OCI-LY7 (cell line): ENCODE measurements around the gene ITGB1. TPM values are rescaled to one million over a fixed set of nuclear protein-coding genes. Genes with fewer than 3 reads are reported as not detected.

Source experiments
- BruUV-seq: library from RNA; stranded (reverse); fragments of 400-500 nt; replicated peaks from 2 replicates; lab custom pipeline; 2021; lab: Mats Ljungman, UMichigan
- CTCF ChIA-PET: fragments of 300-600 bp; sonication (Branson Sonifier 250); formaldehyde crosslinking; loops from one replicate; lab custom pipeline; 2022; ENCODE audit warnings: antibody characterized with exemption; ENCODE audit not compliant: unreplicated experiment; lab: Charles Lee
- POLR2A ChIA-PET: fragments of 300-600 bp; sonication (Branson Sonifier 250); formaldehyde crosslinking; loops from one replicate; lab custom pipeline; 2022; ENCODE audit warnings: antibody characterized with exemption; lab: Charles Lee
- DNase-seq: peaks from one replicate; pipeline ENCODE4 v3.0.0-alpha.2; 2015; ENCODE audit warnings: low spot score
- H2AFZ ChIP-seq: fragments of 200-600 bp; sonication (generic), shearing (Covaris generic); 2 replicates; pipeline ENCODE4 v1.6.1; 2014; ENCODE audit warnings: mild to moderate bottlenecking, antibody characterized with exemption, low read length, moderate library complexity
- H3K27ac ChIP-seq: fragments of 200-600 bp; sonication (generic); 2 replicates; pipeline ENCODE4 v1.5.1; 2014; ENCODE audit warnings: mixed run types, low read depth, mild to moderate bottlenecking, moderate library complexity, low read length, inconsistent platforms; ENCODE audit not compliant: poor library complexity, severe bottlenecking
- H3K36me3 ChIP-seq: fragments of 200-600 bp; sonication (generic); 2 replicates; pipeline ENCODE4 v1.6.1; 2014; ENCODE audit warnings: mild to moderate bottlenecking, antibody characterized with exemption, low read length, moderate library complexity, mixed read lengths; ENCODE audit not compliant: insufficient read depth
- H3K4me1 ChIP-seq: fragments of 200-600 bp; sonication (generic); 2 replicates; pipeline ENCODE4 v1.5.1; 2014; ENCODE audit warnings: mild to moderate bottlenecking, low read length; ENCODE audit not compliant: insufficient read depth, poor library complexity, severe bottlenecking
- H3K4me2 ChIP-seq: fragments of 200-600 bp; sonication (generic); 2 replicates; pipeline ENCODE4 v1.6.1; 2014; ENCODE audit warnings: mild to moderate bottlenecking, low read length
- H3K4me3 ChIP-seq: fragments of 200-600 bp; sonication (generic); 2 replicates; pipeline ENCODE4 v1.5.1; 2014; ENCODE audit warnings: mild to moderate bottlenecking, low read depth, low read length; ENCODE audit not compliant: poor library complexity, severe bottlenecking
- H3K79me2 ChIP-seq: fragments of 200-600 bp; sonication (generic); 2 replicates; pipeline ENCODE4 v1.6.1; 2016; ENCODE audit warnings: low read depth, mild to moderate bottlenecking, low read length, moderate library complexity, mixed read lengths; ENCODE audit not compliant: insufficient read depth
- H3K9me2 ChIP-seq: fragments of 200-600 bp; sonication (generic); 2 replicates; pipeline ENCODE4 v1.6.1; 2016; ENCODE audit warnings: mild to moderate bottlenecking, low read length, mixed read lengths; ENCODE audit not compliant: insufficient read depth
- H3K9me3 ChIP-seq: fragments of 200-600 bp; sonication (generic); 2 replicates; pipeline ENCODE4 v1.6.1; 2014; ENCODE audit warnings: mild to moderate bottlenecking, mixed run types, low read length, mixed read lengths
- H4K20me1 ChIP-seq: fragments of 200-600 bp; sonication (generic); 2 replicates; pipeline ENCODE4 v1.6.1; 2014; ENCODE audit warnings: mild to moderate bottlenecking, antibody characterized with exemption, low read length, moderate library complexity, mixed read lengths; ENCODE audit not compliant: insufficient read depth
- EZH2phosphoT487 ChIP-seq: fragments of 200-600 bp; sonication (generic); IDR thresholded peaks from 2 replicates; pipeline ENCODE4 v1.6.1; 2018; ENCODE audit warnings: low read depth, borderline replicate concordance, mild to moderate bottlenecking, mixed run types, antibody characterized with exemption, low read length, moderate library complexity, mixed read lengths
- intact Hi-C: fragments of 100-400 bp; cut with micrococcal nuclease; formaldehyde crosslinking; loops from one replicate; pipeline ENCODE4 v1.10.0; 2022; ENCODE audit not compliant: unreplicated experiment
- total RNA-seq, 2 experiments: library from RNA; depleted of rRNA in 1 of 2; stranded (reverse); fragments of >200 nt in 1 of 2; shearing (Covaris generic) in 1 of 2; gene quantifications; 2 replicates each; pipeline ENCODE4 v1.2.3, GENCODE V29; 2014 to 2022
- TF ChIP-seq, protein P1 (sequence below): fragments of 200-600 bp; sonication (generic); conservative IDR thresholded peaks from 2 replicates; pipeline ENCODE4 v1.5.1; 2014; ENCODE audit warnings: mild to moderate bottlenecking, antibody characterized with exemption, low read length, moderate library complexity, mixed read lengths

Gene ITGB1
- total RNA-seq, 2 experiments from 2014 or later: 165 to 167 TPM

GRCh38 chr10:32909456-32909855 is 48.6 kb downstream of the ITGB1 start:
- ChIA-PET POLR2A (interaction anchor here (0.7 to 1.1 kb wide), 3 partner anchors 10 to 38 kb away, joined by 3 read pairs; no protein-coding TSS in a partner anchor), CTCF (no interaction called here)
- no peaks in the 10 kb centered on the region for H4K20me1 ChIP-seq
- no peaks in the 10 kb centered on the region for H3K9me3 ChIP-seq
- TF ChIP-seq EZH2phosphoT487: no peak
- TF ChIP-seq, protein P1, sequence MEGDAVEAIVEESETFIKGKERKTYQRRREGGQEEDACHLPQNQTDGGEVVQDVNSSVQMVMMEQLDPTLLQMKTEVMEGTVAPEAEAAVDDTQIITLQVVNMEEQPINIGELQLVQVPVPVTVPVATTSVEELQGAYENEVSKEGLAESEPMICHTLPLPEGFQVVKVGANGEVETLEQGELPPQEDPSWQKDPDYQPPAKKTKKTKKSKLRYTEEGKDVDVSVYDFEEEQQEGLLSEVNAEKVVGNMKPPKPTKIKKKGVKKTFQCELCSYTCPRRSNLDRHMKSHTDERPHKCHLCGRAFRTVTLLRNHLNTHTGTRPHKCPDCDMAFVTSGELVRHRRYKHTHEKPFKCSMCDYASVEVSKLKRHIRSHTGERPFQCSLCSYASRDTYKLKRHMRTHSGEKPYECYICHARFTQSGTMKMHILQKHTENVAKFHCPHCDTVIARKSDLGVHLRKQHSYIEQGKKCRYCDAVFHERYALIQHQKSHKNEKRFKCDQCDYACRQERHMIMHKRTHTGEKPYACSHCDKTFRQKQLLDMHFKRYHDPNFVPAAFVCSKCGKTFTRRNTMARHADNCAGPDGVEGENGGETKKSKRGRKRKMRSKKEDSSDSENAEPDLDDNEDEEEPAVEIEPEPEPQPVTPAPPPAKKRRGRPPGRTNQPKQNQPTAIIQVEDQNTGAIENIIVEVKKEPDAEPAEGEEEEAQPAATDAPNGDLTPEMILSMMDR: no peak
- H2AFZ ChIP-seq: no peak overlapping the region
- no TSS peak for BruUV-seq
- intact Hi-C loops: no loop called here
- H3K9me2 ChIP-seq: no peaks in the 10 kb centered on the region
- H3K4me2 ChIP-seq: no peak overlapping the region
- no peaks in the 10 kb centered on the region for H3K79me2 ChIP-seq
- DNase-seq: no peak
- H3K27ac ChIP-seq: no peak overlapping the region
- H3K36me3 ChIP-seq: peaks cover 87% of the 10 kb centered on the region
- H3K4me3 ChIP-seq: no peak overlapping the region
- no peaks in the 10 kb centered on the region for H3K4me1 ChIP-seq

- Histone ChIP-seq H3K9me2 (no peaks in the 10 kb centered on the region), H3K4me2 (no peak overlapping the region), H3K36me3 (peaks cover 95% of the 10 kb centered on the region), H3K4me1 (no peaks in the 10 kb centered on the region), H3K79me2 (no peaks in the 10 kb centered on the region), H3K9me3 (no peaks in the 10 kb centered on the region), H2AFZ (no peak overlapping the region), H3K4me3 (no peak overlapping the region), H4K20me1 (no peaks in the 10 kb centered on the region), H3K27ac (no peak overlapping the region)
- ChIA-PET POLR2A (no interaction called here), CTCF (no interaction called here)
- no TSS peak for BruUV-seq
- TF ChIP-seq EZH2phosphoT487: no peak
- TF ChIP-seq, protein P1: no peak
- no peak for DNase-seq
- intact Hi-C loops: no loop called here
Measured at GRCh38 chr10:32906595-32906994, 51.4 kb downstream of the ITGB1 start.

GRCh38 chr10:32905466-32905865 is 52.6 kb downstream of the ITGB1 start:
- BruUV-seq: no TSS peak

More at GRCh38 chr10:32905466-32905865, 52.6 kb downstream of the ITGB1 start:
- TF ChIP-seq, protein P1: no peak
- TF ChIP-seq EZH2phosphoT487: no peak
- Histone ChIP-seq H3K4me2 (no peak overlapping the region), H4K20me1 (no peaks in the 10 kb centered on the region), H3K9me3 (no peaks in the 10 kb centered on the region), H3K79me2 (no peaks in the 10 kb centered on the region), H3K4me3 (no peak overlapping the region), H3K9me2 (no peaks in the 10 kb centered on the region), H2AFZ (no peak overlapping the region), H3K4me1 (no peaks in the 10 kb centered on the region), H3K36me3 (peaks cover 86% of the 10 kb centered on the region), H3K27ac (no peak overlapping the region)
- no peak for DNase-seq
- intact Hi-C loops: no loop called here
- POLR2A ChIA-PET: no interaction called here
- CTCF ChIA-PET: no interaction called here
